Panc1 (cell line): Measurements from ENCODE around the gene WAS. TPM values are rescaled to one million over a fixed set of nuclear protein-coding genes. Genes with fewer than 3 reads are reported as not detected.

Experiments used
- ATAC-seq: fragments of 200-7000 bp; cut with Tn5 transposase; 2 replicates; pipeline ENCODE4 v1.9.1; 2020; ENCODE audit warnings: mild to moderate bottlenecking, moderate library complexity
- BruUV-seq: library from RNA; stranded (reverse); fragments of 400-500 nt; replicated peaks from 2 replicates; lab custom pipeline; 2021; lab: Mats Ljungman, UMichigan
- CTCF ChIA-PET: fragments of 300-600 bp; sonication (Branson Sonifier 250); formaldehyde crosslinking; loops from one replicate; lab custom pipeline; 2022; ENCODE audit warnings: antibody characterized with exemption; lab: Charles Lee
- POLR2A ChIA-PET: fragments of 300-600 bp; sonication (Branson Sonifier 250); formaldehyde crosslinking; loops from one replicate; lab custom pipeline; 2022; ENCODE audit warnings: antibody characterized with exemption; lab: Charles Lee
- DNase-seq: peaks from one replicate; pipeline ENCODE4 v3.0.0-alpha.2; 2010; ENCODE audit warnings: low read depth, low spot score
- H3K27ac ChIP-seq: 2 replicates; pipeline ENCODE4 v1.5.1; 2011; ENCODE audit warnings: mild to moderate bottlenecking, low read length, inconsistent platforms
- H3K27me3 ChIP-seq: fragments of 200-500 bp; sonication (Bioruptor generic); 2 replicates; pipeline ENCODE4 v1.6.0; 2014; ENCODE audit warnings: low read length, inconsistent platforms; ENCODE audit not compliant: control insufficient read depth, insufficient read depth
- H3K36me3 ChIP-seq: fragments of 200-500 bp; sonication (Bioruptor generic); 2 replicates; pipeline ENCODE4 v1.5.1; 2014; ENCODE audit warnings: inconsistent platforms, mild to moderate bottlenecking, low read length, moderate library complexity; ENCODE audit not compliant: control insufficient read depth, insufficient read depth
- H3K4me1 ChIP-seq: 2 replicates; pipeline ENCODE4 v1.5.1; 2011; ENCODE audit warnings: inconsistent platforms, mild to moderate bottlenecking, low read length, moderate library complexity; ENCODE audit not compliant: control insufficient read depth, insufficient read depth
- H3K4me3 ChIP-seq, 2 experiments: 2 replicates each; pipeline ENCODE4 v1.5.1; 2011 to 2012; ENCODE audit warnings: low read depth in 2 of 2, low read length in 2 of 2, mild to moderate bottlenecking in 2 of 2, inconsistent platforms in 1 of 2, moderate library complexity in 1 of 2
- H3K9me3 ChIP-seq: fragments of 200-500 bp; sonication (Bioruptor generic); 2 replicates; pipeline ENCODE4 v1.5.1; 2014; ENCODE audit warnings: low read depth, mild to moderate bottlenecking, inconsistent platforms, low read length, moderate library complexity; ENCODE audit not compliant: control insufficient read depth, insufficient read depth
- CTCF ChIP-seq: fragments of 450-650 bp; IDR thresholded peaks from 2 replicates; pipeline ENCODE4 v1.5.1; 2017; ENCODE audit warnings: mild to moderate bottlenecking
- POLR2AphosphoS5 ChIP-seq: IDR thresholded peaks from 2 replicates; pipeline ENCODE4 v1.6.1; 2012; ENCODE audit warnings: mild to moderate bottlenecking, low read depth, low read length, moderate library complexity
- REST ChIP-seq, 2 experiments: IDR thresholded peaks; 2 replicates each; pipeline ENCODE4 v1.6.1; 2011 to 2012; ENCODE audit warnings: low read depth in 2 of 2, control low read depth in 1 of 2, low read length in 1 of 2, mild to moderate bottlenecking in 1 of 2, moderate library complexity in 1 of 2; ENCODE audit not compliant: insufficient read depth in 1 of 2
- SIN3A ChIP-seq: IDR thresholded peaks from 2 replicates; pipeline ENCODE4 v1.6.1; 2012; ENCODE audit warnings: low read depth, mild to moderate bottlenecking, low read length, moderate library complexity, borderline replicate concordance; ENCODE audit not compliant: insufficient read depth
- TCF7L2 ChIP-seq: IDR thresholded peaks from 2 replicates; pipeline ENCODE4 v1.6.1; 2011; ENCODE audit warnings: mild to moderate bottlenecking, low read depth, low read length, inconsistent platforms
- in situ Hi-C: cut with HindIII; loops from 2 replicates; pipeline ENCODE4 v1.10.0; 2016; ENCODE audit warnings: low sequenced_read_pairs, low pct_unique_long_range_greater_than_20kb
- intact Hi-C: fragments of 100-400 bp; cut with micrococcal nuclease; formaldehyde crosslinking; loops from one replicate; pipeline ENCODE4 v1.10.0; 2022; ENCODE audit not compliant: unreplicated experiment
- total RNA-seq: library from RNA; stranded (reverse); gene quantifications from one replicate; pipeline ENCODE4 v1.2.1, GENCODE V29; 2021; ENCODE audit not compliant: unreplicated experiment

The WAS gene
- total RNA-seq, 1 experiment from 2014 or later, result 0.82 TPM

DNA sequence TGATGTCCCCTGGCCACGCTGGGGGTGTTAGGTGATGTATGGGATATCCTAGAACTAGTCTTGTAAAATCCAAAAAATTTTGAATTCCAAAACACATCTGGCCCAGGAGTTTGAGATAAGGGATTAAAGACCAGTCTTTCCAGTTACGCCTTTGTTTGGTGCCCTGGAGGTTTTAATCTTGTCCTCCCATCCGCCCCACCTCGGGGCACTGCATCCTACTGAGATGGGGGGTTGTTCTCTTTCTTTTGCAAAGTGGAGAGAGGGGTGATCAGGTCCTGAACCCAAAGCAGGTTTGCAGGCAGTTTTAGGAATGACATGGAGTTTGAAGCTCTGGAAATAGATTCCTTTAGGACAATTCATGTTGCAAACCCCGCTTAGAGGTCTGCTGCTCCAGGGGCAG is 14.7 kb downstream of the WAS start:
- CTCF ChIA-PET, result no interaction called here
- in situ Hi-C loops, result no loop called here

GRCh38 chrX:48700246-48700645 is 16.6 kb downstream of the WAS start:
- H3K4me3 ChIP-seq, result no peak overlapping the region
- intact Hi-C loops, result no loop called here
- H3K27ac ChIP-seq, result no peak overlapping the region
- no peaks in the 10 kb centered on the region for H3K27me3 ChIP-seq
- DNase-seq (no peak), ATAC-seq (no peak)
- no TSS peak for BruUV-seq
- H3K9me3 ChIP-seq, result no peaks in the 10 kb centered on the region
- CTCF ChIA-PET, result no interaction called here
- in situ Hi-C loops, result no loop called here
- TF ChIP-seq TCF7L2 (no peak), POLR2AphosphoS5 (no peak), CTCF (no peak), SIN3A (no peak), REST (IDR thresholded peaks at IDR 0.05; ENCODE audit: insufficient read depth in 1 of 2, low read depth in 2 of 2, low read length in 1 of 2) (no peak)
- POLR2A ChIA-PET, result no interaction called here
- peaks cover 4% of the 10 kb centered on the region; the same call in 1 of the 2 replicates for H3K36me3 ChIP-seq
- H3K4me1 ChIP-seq, result peaks cover 12% of the 10 kb centered on the region

More for the DNA sequence above, 14.7 kb downstream of the WAS start:
- TF ChIP-seq POLR2AphosphoS5, result no peak
- no peak for TF ChIP-seq CTCF
- TF ChIP-seq SIN3A, result no peak
- TF ChIP-seq REST (IDR thresholded peaks at IDR 0.05; ENCODE audit: insufficient read depth in 1 of 2, low read depth in 2 of 2, low read length in 1 of 2), result no peak
- TF ChIP-seq TCF7L2, result no peak
- no peak for ATAC-seq
- H3K36me3 ChIP-seq, result peaks cover 4% of the 10 kb centered on the region; the same call in 1 of the 2 replicates
- no peak overlapping the region; the same call in 1 of the 2 replicates for H3K27ac ChIP-seq
- H3K27me3 ChIP-seq, result no peaks in the 10 kb centered on the region
- intact Hi-C loops, result no loop called here
- no peak overlapping the region for H3K4me3 ChIP-seq
- H3K4me1 ChIP-seq, result peaks cover 8% of the 10 kb centered on the region
- no peak for DNase-seq
- POLR2A ChIA-PET, result no interaction called here
- no peaks in the 10 kb centered on the region for H3K9me3 ChIP-seq
- BruUV-seq, result no TSS peak
